ENCODE measurements around the gene MACROD1. TPM values are rescaled to one million over a fixed set of nuclear protein-coding genes. Genes with fewer than 3 reads are reported as not detected.
A peak's percentile ranks its signal among the peaks of the same experiment; 100 is the strongest.

Gene MACROD1
- total and polyA plus RNA-seq, 2 of the 13 experiments (the other 11 are each of a cell fraction or from before 2014, with no cell fraction given): 23.1 to 34.5 TPM

GRCh38 chr11:64007629-64008282, 158.2 kb downstream of the MACROD1 start (continued):
- peak; percentile 68 for TF ChIP-seq ARID4A (CRISPR knock-in tag; IDR thresholded peaks at IDR 0.05; ENCODE audit: borderline replicate concordance)
- TF ChIP-seq RNF219 (CRISPR knock-in tag; IDR thresholded peaks at IDR 0.05): no peak
- TF ChIP-seq BCLAF1 (IDR thresholded peaks at IDR 0.05): no peak
- no peak for TF ChIP-seq KAT2B (IDR thresholded peaks at IDR 0.05; ENCODE audit: borderline replicate concordance, low read depth, low read length)
- TF ChIP-seq ZNF430 (CRISPR knock-in tag; IDR thresholded peaks at IDR 0.05): peak; percentile 73; the same call in 1 of the 2 replicates
- no peak for TF ChIP-seq SCMH1 (CRISPR knock-in tag; IDR thresholded peaks at IDR 0.05; ENCODE audit: borderline replicate concordance)
- no peak for TF ChIP-seq ZNF317 (CRISPR knock-in tag; IDR thresholded peaks at IDR 0.05)
- peak; percentile 79; the same call in 1 of the 2 replicates for TF ChIP-seq ZNF614 (CRISPR knock-in tag; IDR thresholded peaks at IDR 0.05; ENCODE audit: borderline replicate concordance)
- TF ChIP-seq, protein P1, sequence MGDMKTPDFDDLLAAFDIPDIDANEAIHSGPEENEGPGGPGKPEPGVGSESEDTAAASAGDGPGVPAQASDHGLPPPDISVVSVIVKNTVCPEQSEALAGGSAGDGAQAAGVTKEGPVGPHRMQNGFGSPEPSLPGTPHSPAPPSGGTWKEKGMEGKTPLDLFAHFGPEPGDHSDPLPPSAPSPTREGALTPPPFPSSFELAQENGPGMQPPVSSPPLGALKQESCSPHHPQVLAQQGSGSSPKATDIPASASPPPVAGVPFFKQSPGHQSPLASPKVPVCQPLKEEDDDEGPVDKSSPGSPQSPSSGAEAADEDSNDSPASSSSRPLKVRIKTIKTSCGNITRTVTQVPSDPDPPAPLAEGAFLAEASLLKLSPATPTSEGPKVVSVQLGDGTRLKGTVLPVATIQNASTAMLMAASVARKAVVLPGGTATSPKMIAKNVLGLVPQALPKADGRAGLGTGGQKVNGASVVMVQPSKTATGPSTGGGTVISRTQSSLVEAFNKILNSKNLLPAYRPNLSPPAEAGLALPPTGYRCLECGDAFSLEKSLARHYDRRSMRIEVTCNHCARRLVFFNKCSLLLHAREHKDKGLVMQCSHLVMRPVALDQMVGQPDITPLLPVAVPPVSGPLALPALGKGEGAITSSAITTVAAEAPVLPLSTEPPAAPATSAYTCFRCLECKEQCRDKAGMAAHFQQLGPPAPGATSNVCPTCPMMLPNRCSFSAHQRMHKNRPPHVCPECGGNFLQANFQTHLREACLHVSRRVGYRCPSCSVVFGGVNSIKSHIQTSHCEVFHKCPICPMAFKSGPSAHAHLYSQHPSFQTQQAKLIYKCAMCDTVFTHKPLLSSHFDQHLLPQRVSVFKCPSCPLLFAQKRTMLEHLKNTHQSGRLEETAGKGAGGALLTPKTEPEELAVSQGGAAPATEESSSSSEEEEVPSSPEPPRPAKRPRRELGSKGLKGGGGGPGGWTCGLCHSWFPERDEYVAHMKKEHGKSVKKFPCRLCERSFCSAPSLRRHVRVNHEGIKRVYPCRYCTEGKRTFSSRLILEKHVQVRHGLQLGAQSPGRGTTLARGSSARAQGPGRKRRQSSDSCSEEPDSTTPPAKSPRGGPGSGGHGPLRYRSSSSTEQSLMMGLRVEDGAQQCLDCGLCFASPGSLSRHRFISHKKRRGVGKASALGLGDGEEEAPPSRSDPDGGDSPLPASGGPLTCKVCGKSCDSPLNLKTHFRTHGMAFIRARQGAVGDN (CRISPR knock-in tag; IDR thresholded peaks at IDR 0.05): peak; percentile 88

Measured in HepG2 (cell line).